OCI-LY3 (cell line): ENCODE results near the gene DPYSL4.

ENCODE experiments used
- H2AFZ ChIP-seq: fragments of 200-600, 300-600 bp; shearing (Covaris generic); 2 replicates; pipeline ENCODE4 v1.6.0; 2014; ENCODE audit warnings: antibody characterized with exemption, low read depth, low read length
- H3K27ac ChIP-seq: fragments of 200-600, 300-600 bp; sonication (generic); 2 replicates; pipeline ENCODE4 v1.5.1; 2014; ENCODE audit warnings: mild to moderate bottlenecking, low read length, moderate library complexity, mixed read lengths
- H3K27me3 ChIP-seq: fragments of 200-600, 300-600 bp; sonication (generic); 2 replicates; pipeline ENCODE4 v1.6.1; 2014; ENCODE audit warnings: low read depth, low read length, mixed read lengths
- H3K36me3 ChIP-seq: fragments of 200-600, 300-600 bp; sonication (generic); replicated peaks from 2 replicates; pipeline ENCODE3; 2014; ENCODE audit warnings: low read depth, low read length, mixed read lengths
- H3K4me1 ChIP-seq: fragments of 300-600, 200-600 bp; sonication (generic); 2 replicates; pipeline ENCODE4 v1.6.1; 2014; ENCODE audit warnings: low read length, mixed read lengths
- H3K4me2 ChIP-seq: fragments of 200-600, 300-600 bp; sonication (generic); 2 replicates; pipeline ENCODE4 v1.6.1; 2014; ENCODE audit warnings: low read length, mixed read lengths
- H3K4me3 ChIP-seq: fragments of 300-600, 200-600 bp; sonication (generic); 2 replicates; pipeline ENCODE4 v1.5.1; 2014; ENCODE audit warnings: antibody characterized with exemption, mild to moderate bottlenecking, low read length, moderate library complexity
- H3K79me2 ChIP-seq: fragments of 300-600, 200-600 bp; shearing (Covaris generic); 2 replicates; pipeline ENCODE4 v1.6.1; 2014; ENCODE audit warnings: mild to moderate bottlenecking, low read length, mixed read lengths
- H3K9ac ChIP-seq: fragments of 300-600, 200-600 bp; shearing (Covaris generic); 2 replicates; pipeline ENCODE4 v1.6.0; 2014; ENCODE audit warnings: mild to moderate bottlenecking, low read length, moderate library complexity
- H3K9me3 ChIP-seq: fragments of 200-600, 300-600 bp; shearing (Covaris generic); 2 replicates; pipeline ENCODE4 v1.6.1; 2014; ENCODE audit warnings: low read length, mixed read lengths; ENCODE audit not compliant: insufficient read depth
- H4K20me1 ChIP-seq: fragments of 200-600, 300-600 bp; sonication (generic); 2 replicates; pipeline ENCODE4 v1.6.1; 2016; ENCODE audit warnings: low read length, mixed read lengths; ENCODE audit not compliant: insufficient read depth
- EZH2phosphoT487 ChIP-seq: fragments of 200-600 bp; shearing (Covaris generic); IDR thresholded peaks from 2 replicates; pipeline ENCODE4 v1.6.1; 2018; ENCODE audit warnings: antibody characterized with exemption, mixed run types, low read depth
- TF ChIP-seq, protein P1 (sequence below): fragments of 200-600, 300-600 bp; sonication (generic); IDR thresholded peaks from 2 replicates; pipeline ENCODE4 v1.5.1; 2014; ENCODE audit warnings: antibody characterized with exemption, low read length, low read depth

Gene DPYSL4

DNA sequence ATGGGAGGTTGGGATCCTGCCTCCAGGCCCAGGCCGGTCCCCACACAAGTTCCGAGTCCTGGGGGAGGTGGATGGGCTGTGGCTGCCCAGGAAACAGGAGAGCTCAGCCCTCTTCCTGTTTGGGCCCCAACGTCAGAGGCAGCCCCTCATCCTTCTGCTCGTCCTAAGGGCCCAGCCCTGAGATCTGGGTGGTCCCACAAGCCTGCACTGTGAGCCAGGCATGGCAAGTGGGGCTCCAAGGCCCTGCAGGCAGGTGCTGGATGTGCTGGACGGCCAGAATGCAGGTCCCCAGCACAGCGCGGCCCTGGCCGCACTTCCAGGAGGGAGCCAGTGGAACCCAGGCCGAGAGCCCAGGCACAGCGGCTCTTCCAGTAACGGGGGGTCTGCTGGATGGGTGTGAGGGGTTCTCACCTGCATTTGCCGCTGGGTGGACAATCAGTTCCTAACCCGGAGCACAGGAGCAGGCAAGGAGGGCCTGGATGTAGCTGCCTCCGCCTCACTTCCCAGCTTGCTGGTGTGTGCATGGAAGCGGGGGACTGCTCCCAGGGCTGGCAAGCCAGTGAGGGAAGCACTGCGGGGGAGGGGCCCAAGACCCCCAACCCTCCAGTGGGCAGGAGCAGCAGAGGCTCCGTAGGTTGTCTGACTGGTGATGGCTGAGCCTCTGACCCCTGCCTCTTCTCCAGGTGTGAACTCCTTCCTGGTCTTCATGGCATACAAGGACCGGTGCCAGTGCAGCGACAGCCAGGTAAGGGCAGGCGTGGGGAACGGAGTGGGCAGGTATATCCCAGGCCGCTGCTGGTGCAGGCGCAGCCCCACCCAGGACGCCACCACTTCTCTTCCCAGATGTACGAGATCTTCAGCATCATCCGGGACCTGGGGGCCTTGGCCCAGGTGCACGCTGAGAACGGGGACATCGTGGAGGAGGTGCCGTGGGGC lies 9.7 kb downstream of the DPYSL4 start:
- H3K27me3 ChIP-seq, result no peaks in the 10 kb centered on the region
- no peak overlapping the region for H3K9ac ChIP-seq
- H3K4me2 ChIP-seq, result no peak overlapping the region
- H3K27ac ChIP-seq, result no peak overlapping the region
- no peaks in the 10 kb centered on the region for H3K9me3 ChIP-seq
- H3K36me3 ChIP-seq, result no peaks in the 10 kb centered on the region
- no peaks in the 10 kb centered on the region for H4K20me1 ChIP-seq
- H2AFZ ChIP-seq, result no peak overlapping the region
- TF ChIP-seq, protein P1, sequence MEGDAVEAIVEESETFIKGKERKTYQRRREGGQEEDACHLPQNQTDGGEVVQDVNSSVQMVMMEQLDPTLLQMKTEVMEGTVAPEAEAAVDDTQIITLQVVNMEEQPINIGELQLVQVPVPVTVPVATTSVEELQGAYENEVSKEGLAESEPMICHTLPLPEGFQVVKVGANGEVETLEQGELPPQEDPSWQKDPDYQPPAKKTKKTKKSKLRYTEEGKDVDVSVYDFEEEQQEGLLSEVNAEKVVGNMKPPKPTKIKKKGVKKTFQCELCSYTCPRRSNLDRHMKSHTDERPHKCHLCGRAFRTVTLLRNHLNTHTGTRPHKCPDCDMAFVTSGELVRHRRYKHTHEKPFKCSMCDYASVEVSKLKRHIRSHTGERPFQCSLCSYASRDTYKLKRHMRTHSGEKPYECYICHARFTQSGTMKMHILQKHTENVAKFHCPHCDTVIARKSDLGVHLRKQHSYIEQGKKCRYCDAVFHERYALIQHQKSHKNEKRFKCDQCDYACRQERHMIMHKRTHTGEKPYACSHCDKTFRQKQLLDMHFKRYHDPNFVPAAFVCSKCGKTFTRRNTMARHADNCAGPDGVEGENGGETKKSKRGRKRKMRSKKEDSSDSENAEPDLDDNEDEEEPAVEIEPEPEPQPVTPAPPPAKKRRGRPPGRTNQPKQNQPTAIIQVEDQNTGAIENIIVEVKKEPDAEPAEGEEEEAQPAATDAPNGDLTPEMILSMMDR, result no peak
- TF ChIP-seq EZH2phosphoT487, result no peak
- no peaks in the 10 kb centered on the region for H3K4me1 ChIP-seq
- H3K79me2 ChIP-seq, result no peaks in the 10 kb centered on the region
- H3K4me3 ChIP-seq, result no peak overlapping the region

GRCh38 chr10:132197271-132198067 lies 10.7 kb downstream of the DPYSL4 start:
- Histone ChIP-seq H3K4me2 (no peak overlapping the region), H2AFZ (no peak overlapping the region), H3K4me3 (no peak overlapping the region), H3K27ac (no peak overlapping the region), H3K36me3 (no peaks in the 10 kb centered on the region), H4K20me1 (no peaks in the 10 kb centered on the region), H3K4me1 (no peaks in the 10 kb centered on the region), H3K9me3 (no peaks in the 10 kb centered on the region), H3K27me3 (no peaks in the 10 kb centered on the region), H3K9ac (no peak overlapping the region), H3K79me2 (no peaks in the 10 kb centered on the region)
- TF ChIP-seq EZH2phosphoT487, result no peak
- TF ChIP-seq, protein P1, result no peak

- Histone ChIP-seq H3K4me3 (no peak overlapping the region), H3K27ac (no peak overlapping the region), H3K9ac (no peak overlapping the region), H3K36me3 (no peaks in the 10 kb centered on the region), H2AFZ (no peak overlapping the region), H4K20me1 (no peaks in the 10 kb centered on the region), H3K4me1 (no peaks in the 10 kb centered on the region), H3K4me2 (no peak overlapping the region), H3K9me3 (no peaks in the 10 kb centered on the region), H3K79me2 (no peaks in the 10 kb centered on the region), H3K27me3 (no peaks in the 10 kb centered on the region)
- no peak for TF ChIP-seq EZH2phosphoT487
- TF ChIP-seq, protein P1, result no peak
Observed at GRCh38 chr10:132198068-132198370, 11.3 kb downstream of the DPYSL4 start.

DNA sequence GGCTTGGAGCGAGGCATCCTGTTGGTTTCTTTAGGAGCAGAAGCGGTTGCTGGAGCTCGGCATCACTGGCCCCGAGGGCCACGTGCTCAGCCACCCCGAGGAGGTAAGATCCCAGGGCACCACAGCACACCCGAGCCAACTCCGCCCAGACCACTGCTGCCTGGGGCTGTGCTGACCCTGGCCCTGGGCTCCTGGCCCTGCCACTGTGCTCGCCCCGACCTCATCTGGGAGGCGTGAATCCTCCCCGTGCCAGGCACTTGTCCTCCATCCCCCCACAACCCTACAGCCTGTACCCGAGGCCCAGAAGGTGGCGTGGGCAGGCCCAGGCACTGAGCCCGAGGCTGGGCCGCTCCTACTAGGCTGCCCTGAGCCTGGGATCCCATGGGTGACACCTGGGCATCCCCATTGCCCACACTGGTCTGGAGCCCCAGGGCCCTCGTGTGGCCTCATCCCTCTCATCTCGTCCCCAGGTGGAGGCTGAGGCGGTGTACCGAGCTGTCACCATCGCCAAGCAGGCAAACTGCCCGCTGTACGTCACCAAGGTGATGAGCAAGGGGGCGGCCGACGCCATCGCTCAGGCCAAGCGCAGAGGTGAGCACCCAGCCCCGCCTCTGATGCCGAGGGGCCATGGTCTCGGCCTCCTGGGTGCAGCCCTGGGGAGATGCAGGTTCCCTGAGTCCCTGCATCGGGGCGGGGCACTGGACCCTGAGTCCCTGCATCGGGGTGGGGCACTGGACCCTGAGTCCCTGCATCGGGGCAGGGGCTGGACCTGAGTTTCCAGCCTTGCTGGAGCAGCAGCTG lies 11.8 kb downstream of the DPYSL4 start:
- Histone ChIP-seq H2AFZ (no peak overlapping the region), H3K27ac (no peak overlapping the region), H3K4me3 (no peak overlapping the region), H3K4me1 (no peaks in the 10 kb centered on the region), H3K27me3 (no peaks in the 10 kb centered on the region), H4K20me1 (no peaks in the 10 kb centered on the region), H3K9me3 (no peaks in the 10 kb centered on the region), H3K36me3 (no peaks in the 10 kb centered on the region), H3K79me2 (no peaks in the 10 kb centered on the region), H3K4me2 (no peak overlapping the region), H3K9ac (no peak overlapping the region)
- no peak for TF ChIP-seq EZH2phosphoT487
- TF ChIP-seq, protein P1, result no peak
